HT1080 (cell line): ENCODE measurements around the gene LSMEM2. TPM values are rescaled to one million over a fixed set of nuclear protein-coding genes. Genes with fewer than 3 reads are reported as not detected.
A peak's percentile ranks its signal among the peaks of the same experiment; 100 is the strongest.

ENCODE experiments used
- DNase-seq: peaks from one replicate; pipeline ENCODE4 v3.0.0-alpha.2; 2015; ENCODE audit warnings: low read depth
- total RNA-seq: library from RNA; depleted of rRNA; stranded (reverse); fragments of >200 nt; shearing (Covaris generic); gene quantifications from 2 replicates; pipeline ENCODE4 v1.2.3, GENCODE V29; 2014

The LSMEM2 gene
- total RNA-seq, 1 experiment from 2014 or later, result not detected

GRCh38 chr3:50320853-50321335 lies 42.0 kb downstream of the LSMEM2 start:
- DNase-seq, result peak; percentile 51

- DNase-seq, result peak; percentile 79
Observed at GRCh38 chr3:50321336-50322114, 42.6 kb downstream of the LSMEM2 start.

- no peak for DNase-seq
Observed at GRCh38 chr3:50322115-50322385, 43.2 kb downstream of the LSMEM2 start.

GRCh38 chr3:50322386-50323091 lies 43.7 kb downstream of the LSMEM2 start, which contains the start of gene HYAL2:
Gene HYAL2 (minus strand): TSS chr3:50322745. CDS start chr3:50320489, 2,256 bp downstream.
- no peak for DNase-seq

GRCh38 chr3:50323092-50323600 lies 44.3 kb downstream of the LSMEM2 start:
- no peak for DNase-seq

- no peak for DNase-seq
Observed at GRCh38 chr3:50323614-50324199, 44.8 kb downstream of the LSMEM2 start.

- peak; percentile 62 for DNase-seq
Observed at GRCh38 chr3:50324351-50325112, 45.6 kb downstream of the LSMEM2 start.

- DNase-seq, result no peak
Observed at GRCh38 chr3:50325113-50325480, 46.2 kb downstream of the LSMEM2 start.

- DNase-seq, result no peak
Observed at GRCh38 chr3:50325497-50326181, 46.8 kb downstream of the LSMEM2 start.

GRCh38 chr3:50326182-50326541 lies 47.3 kb downstream of the LSMEM2 start:
- no peak for DNase-seq

GRCh38 chr3:50327129-50327528 lies 48.2 kb downstream of the LSMEM2 start:
- DNase-seq, result no peak

- peak; percentile 92 for DNase-seq
Observed at GRCh38 chr3:50327943-50328691, 49.2 kb downstream of the LSMEM2 start, which contains the start of gene TUSC2. Gene TUSC2 (minus strand): TSS chr3:50328223. CDS start chr3:50328099, 124 bp downstream.

GRCh38 chr3:50330330-50330729 lies 51.4 kb downstream of the LSMEM2 start:
- no peak for DNase-seq

GRCh38 chr3:50331364-50331907 lies 52.5 kb downstream of the LSMEM2 start:
- DNase-seq, result no peak

GRCh38 chr3:50333744-50334328 lies 54.9 kb downstream of the LSMEM2 start:
- DNase-seq, result peak; percentile 59

GRCh38 chr3:50334339-50335075 lies 55.6 kb downstream of the LSMEM2 start:
- DNase-seq, result no peak

- DNase-seq, result no peak
Observed at GRCh38 chr3:50336452-50337174, 57.7 kb downstream of the LSMEM2 start.
